BE2C (cell line): Measurements from ENCODE around the gene TRIM52.

Source experiments
- DNase-seq: peaks from one replicate; pipeline ENCODE4 v3.0.0-alpha.2; 2020
- H3K27me3 ChIP-seq: fragments of 250-450 bp; sonication (Bioruptor Pico); 2 replicates; pipeline ENCODE4 v1.5.1; 2020; ENCODE audit warnings: mild to moderate bottlenecking
- H3K36me3 ChIP-seq: fragments of 250-450 bp; sonication (Bioruptor Pico); 2 replicates; pipeline ENCODE4 v1.5.1; 2020; ENCODE audit warnings: mild to moderate bottlenecking
- H3K4me1 ChIP-seq: fragments of 250-450 bp; sonication (Bioruptor Pico); 2 replicates; pipeline ENCODE4 v1.5.1; 2020
- H3K4me3 ChIP-seq: 2 replicates; pipeline ENCODE4 v1.5.1; 2011; ENCODE audit warnings: low read depth, low read length
- H3K9me3 ChIP-seq: fragments of 250-450 bp; sonication (Bioruptor Pico); 2 replicates; pipeline ENCODE4 v1.5.1; 2020
- TF ChIP-seq, protein P1 (sequence below): IDR thresholded peaks from 2 replicates; pipeline ENCODE4 v1.5.1; 2012; ENCODE audit warnings: mild to moderate bottlenecking, low read depth, low read length

TRIM52 gene

DNA sequence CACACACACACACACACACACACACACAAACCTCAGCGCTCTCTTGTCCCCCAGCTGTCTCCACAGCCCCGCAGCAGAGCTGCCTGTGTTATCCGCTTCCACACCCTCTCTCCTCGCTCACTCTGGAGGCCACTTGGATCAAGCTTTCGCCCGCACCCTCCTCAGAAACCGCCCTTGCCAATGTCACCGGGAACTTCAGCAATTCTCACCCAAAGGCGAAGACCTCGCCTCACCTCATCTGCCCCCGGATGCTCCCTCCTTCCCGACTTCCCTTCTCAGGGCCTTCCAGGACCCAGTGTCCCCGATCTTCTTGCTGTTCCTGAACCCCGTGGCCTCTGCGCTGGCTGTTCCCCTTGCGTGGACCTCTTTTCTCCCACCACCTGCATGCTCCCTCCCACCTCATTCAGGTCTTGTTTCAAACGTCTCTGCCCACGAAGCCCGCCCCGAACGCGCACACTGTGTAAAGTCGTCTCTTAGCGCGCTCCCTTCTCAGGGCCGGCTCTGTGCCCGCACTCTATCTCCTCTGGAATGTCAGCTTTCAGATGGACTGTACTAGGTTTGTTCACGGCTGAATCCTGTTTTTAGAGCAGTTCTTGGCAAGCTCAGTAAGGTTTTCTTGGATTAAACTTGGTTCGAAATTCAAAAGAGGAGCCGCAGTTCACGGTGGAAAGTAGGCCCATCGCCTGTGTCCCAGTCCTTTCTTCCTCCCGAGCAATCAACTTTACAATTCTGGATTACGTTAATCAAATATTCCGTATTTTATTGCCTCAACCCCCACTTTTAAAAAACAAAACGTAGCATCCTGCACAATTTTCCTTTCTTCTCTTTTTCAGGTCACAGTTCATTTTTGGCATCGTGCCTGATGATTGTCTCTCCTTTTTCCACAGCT, 54.9 kb downstream of the TRIM52 start:
- no peaks in the 10 kb centered on the region for H3K9me3 ChIP-seq
- H3K4me3 ChIP-seq, result peak overlapping the region; percentile 79
- H3K4me1 ChIP-seq, result no peaks in the 10 kb centered on the region
- no peaks in the 10 kb centered on the region for H3K36me3 ChIP-seq
- H3K27me3 ChIP-seq, result peaks cover 25% of the 10 kb centered on the region
- TF ChIP-seq, protein P1, sequence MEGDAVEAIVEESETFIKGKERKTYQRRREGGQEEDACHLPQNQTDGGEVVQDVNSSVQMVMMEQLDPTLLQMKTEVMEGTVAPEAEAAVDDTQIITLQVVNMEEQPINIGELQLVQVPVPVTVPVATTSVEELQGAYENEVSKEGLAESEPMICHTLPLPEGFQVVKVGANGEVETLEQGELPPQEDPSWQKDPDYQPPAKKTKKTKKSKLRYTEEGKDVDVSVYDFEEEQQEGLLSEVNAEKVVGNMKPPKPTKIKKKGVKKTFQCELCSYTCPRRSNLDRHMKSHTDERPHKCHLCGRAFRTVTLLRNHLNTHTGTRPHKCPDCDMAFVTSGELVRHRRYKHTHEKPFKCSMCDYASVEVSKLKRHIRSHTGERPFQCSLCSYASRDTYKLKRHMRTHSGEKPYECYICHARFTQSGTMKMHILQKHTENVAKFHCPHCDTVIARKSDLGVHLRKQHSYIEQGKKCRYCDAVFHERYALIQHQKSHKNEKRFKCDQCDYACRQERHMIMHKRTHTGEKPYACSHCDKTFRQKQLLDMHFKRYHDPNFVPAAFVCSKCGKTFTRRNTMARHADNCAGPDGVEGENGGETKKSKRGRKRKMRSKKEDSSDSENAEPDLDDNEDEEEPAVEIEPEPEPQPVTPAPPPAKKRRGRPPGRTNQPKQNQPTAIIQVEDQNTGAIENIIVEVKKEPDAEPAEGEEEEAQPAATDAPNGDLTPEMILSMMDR, result no peak
- no peak for DNase-seq
